PFSK-1 (cell line): ENCODE data around the gene ANKRD34A.

Experiments used
- FOXP2 ChIP-seq: optimal IDR thresholded peaks from 2 replicates; pipeline ENCODE3; 2011; ENCODE audit warnings: borderline replicate concordance, control low read depth, inconsistent platforms; ENCODE audit not compliant: insufficient read depth; ENCODE audit errors: extremely low read length, extremely low read depth
- POLR2AphosphoS5 ChIP-seq: IDR thresholded peaks from 2 replicates; pipeline ENCODE4 v1.6.1; 2012; ENCODE audit warnings: low read depth, mild to moderate bottlenecking, control low read depth, low read length, moderate library complexity
- SIN3A ChIP-seq: IDR thresholded peaks from 2 replicates; pipeline ENCODE4 v1.6.1; 2012; ENCODE audit warnings: mild to moderate bottlenecking, low read length, moderate library complexity, borderline replicate concordance; ENCODE audit not compliant: insufficient read depth
- TAF1 ChIP-seq: IDR thresholded peaks from 2 replicates; pipeline ENCODE4 v1.6.1; 2012; ENCODE audit warnings: low read length, control low read depth, borderline replicate concordance; ENCODE audit not compliant: insufficient read depth
- TF ChIP-seq, protein P1 (sequence below), 2 experiments: IDR thresholded peaks; 2 replicates each; pipeline versions ENCODE4 v1.6.1 to v1.8.0; 2011 to 2012; ENCODE audit warnings: low read depth in 2 of 2, low read length in 2 of 2, control low read depth in 1 of 2, inconsistent platforms in 1 of 2, mild to moderate bottlenecking in 1 of 2, moderate library complexity in 1 of 2; ENCODE audit not compliant: insufficient read depth in 1 of 2

GRCh38 chr1:145974721-145975120 lies 10.3 kb upstream of the ANKRD34A start:
- TF ChIP-seq POLR2AphosphoS5 (no peak), SIN3A (no peak), TAF1 (no peak), FOXP2 (no peak)
- TF ChIP-seq, protein P1, sequence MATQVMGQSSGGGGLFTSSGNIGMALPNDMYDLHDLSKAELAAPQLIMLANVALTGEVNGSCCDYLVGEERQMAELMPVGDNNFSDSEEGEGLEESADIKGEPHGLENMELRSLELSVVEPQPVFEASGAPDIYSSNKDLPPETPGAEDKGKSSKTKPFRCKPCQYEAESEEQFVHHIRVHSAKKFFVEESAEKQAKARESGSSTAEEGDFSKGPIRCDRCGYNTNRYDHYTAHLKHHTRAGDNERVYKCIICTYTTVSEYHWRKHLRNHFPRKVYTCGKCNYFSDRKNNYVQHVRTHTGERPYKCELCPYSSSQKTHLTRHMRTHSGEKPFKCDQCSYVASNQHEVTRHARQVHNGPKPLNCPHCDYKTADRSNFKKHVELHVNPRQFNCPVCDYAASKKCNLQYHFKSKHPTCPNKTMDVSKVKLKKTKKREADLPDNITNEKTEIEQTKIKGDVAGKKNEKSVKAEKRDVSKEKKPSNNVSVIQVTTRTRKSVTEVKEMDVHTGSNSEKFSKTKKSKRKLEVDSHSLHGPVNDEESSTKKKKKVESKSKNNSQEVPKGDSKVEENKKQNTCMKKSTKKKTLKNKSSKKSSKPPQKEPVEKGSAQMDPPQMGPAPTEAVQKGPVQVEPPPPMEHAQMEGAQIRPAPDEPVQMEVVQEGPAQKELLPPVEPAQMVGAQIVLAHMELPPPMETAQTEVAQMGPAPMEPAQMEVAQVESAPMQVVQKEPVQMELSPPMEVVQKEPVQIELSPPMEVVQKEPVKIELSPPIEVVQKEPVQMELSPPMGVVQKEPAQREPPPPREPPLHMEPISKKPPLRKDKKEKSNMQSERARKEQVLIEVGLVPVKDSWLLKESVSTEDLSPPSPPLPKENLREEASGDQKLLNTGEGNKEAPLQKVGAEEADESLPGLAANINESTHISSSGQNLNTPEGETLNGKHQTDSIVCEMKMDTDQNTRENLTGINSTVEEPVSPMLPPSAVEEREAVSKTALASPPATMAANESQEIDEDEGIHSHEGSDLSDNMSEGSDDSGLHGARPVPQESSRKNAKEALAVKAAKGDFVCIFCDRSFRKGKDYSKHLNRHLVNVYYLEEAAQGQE (IDR thresholded peaks at IDR 0.05; ENCODE audit: insufficient read depth in 1 of 2, low read depth in 2 of 2, low read length in 2 of 2), result no peak
